CD8-positive, alpha-beta memory T cell (primary cell): Measurements from ENCODE around the gene GIMAP2. TPM values are rescaled to one million over a fixed set of nuclear protein-coding genes. Genes with fewer than 3 reads are reported as not detected.
"Not testable (repeated sequence)": the region's sequence is repeated elsewhere in the genome, so short reads cannot be mapped to it uniquely, and the experiment has no call there.

Experiments used
- CTCF ChIA-PET: fragments of 350-600 bp; sonication (Branson Sonifier 250); formaldehyde crosslinking; loops from one replicate; lab custom pipeline; 2021; ENCODE audit warnings: antibody characterized with exemption; lab: Charles Lee
- POLR2A ChIA-PET: fragments of 350-600 bp; sonication (Branson Sonifier 250); formaldehyde crosslinking; loops from one replicate; lab custom pipeline; 2021; ENCODE audit warnings: antibody characterized with exemption; lab: Charles Lee
- DNase-seq, 5 donors: peaks; one replicate each; pipeline versions ENCODE4 v3.0.0 to v3.0.0-alpha.2; 2020 to 2022; ENCODE audit warnings: mixed read lengths in 1 of 5
- H3K27ac ChIP-seq: one replicate; pipeline ENCODE4 v1.7.0; 2013; ENCODE audit warnings: low read depth, mild to moderate bottlenecking, low read length, moderate library complexity
- H3K27me3 ChIP-seq: 2 replicates; pipeline ENCODE4 v1.7.0; 2013; ENCODE audit warnings: low read length, mild to moderate bottlenecking; ENCODE audit not compliant: insufficient read depth, poor library complexity, severe bottlenecking
- H3K36me3 ChIP-seq: 2 replicates; pipeline ENCODE4 v1.7.0; 2013; ENCODE audit warnings: mild to moderate bottlenecking, low read length, moderate library complexity; ENCODE audit not compliant: insufficient read depth
- H3K4me1 ChIP-seq: 2 replicates; pipeline ENCODE4 v1.7.0; 2013; ENCODE audit warnings: mild to moderate bottlenecking, low read length, moderate library complexity; ENCODE audit not compliant: insufficient read depth
- H3K4me3 ChIP-seq: 2 replicates; pipeline ENCODE4 v1.7.0; 2013; ENCODE audit warnings: mild to moderate bottlenecking, low read length
- H3K9me3 ChIP-seq: 2 replicates; pipeline ENCODE4 v1.7.0; 2013; ENCODE audit warnings: mild to moderate bottlenecking, low read length
- H3K27ac Mint-ChIP-seq, 8 donors: one replicate each; pipeline ENCODE4 v1.8.0; 2020 to 2021; ENCODE audit warnings: mixed read lengths in 8 of 8, mild to moderate bottlenecking in 6 of 8, inconsistent platforms in 3 of 8, moderate library complexity in 3 of 8
- H3K27me3 Mint-ChIP-seq, 2 donors: one replicate each; pipeline ENCODE4 v1.8.0; 2020 to 2021; ENCODE audit warnings: mixed read lengths in 2 of 2, mild to moderate bottlenecking in 1 of 2, moderate library complexity in 1 of 2
- H3K36me3 Mint-ChIP-seq, 3 donors: one replicate each; pipeline ENCODE4 v1.8.0; 2020 to 2021; ENCODE audit warnings: mixed read lengths in 3 of 3, inconsistent platforms in 1 of 3, mild to moderate bottlenecking in 1 of 3
- H3K4me1 Mint-ChIP-seq, 3 donors: one replicate each; pipeline ENCODE4 v1.8.0; 2020 to 2021; ENCODE audit warnings: mixed read lengths in 3 of 3, inconsistent platforms in 1 of 3, mild to moderate bottlenecking in 1 of 3
- H3K4me3 Mint-ChIP-seq, 7 donors: one replicate each; pipeline ENCODE4 v1.8.0; 2020 to 2021; ENCODE audit warnings: mixed read lengths in 7 of 7, mild to moderate bottlenecking in 6 of 7, moderate library complexity in 4 of 7, inconsistent platforms in 2 of 7
- H3K9me3 Mint-ChIP-seq, 5 donors: one replicate each; pipeline ENCODE4 v1.8.0; 2020 to 2022; ENCODE audit warnings: mixed read lengths in 5 of 5, mild to moderate bottlenecking in 3 of 5, moderate library complexity in 2 of 5, inconsistent platforms in 1 of 5
- polyA plus RNA-seq: library from polyadenylated mRNA; unstranded; fragments of 300-500 nt; fragmentation: Illumina TruSeq; gene quantifications from one replicate; pipeline ENCODE4 v1.2.3, GENCODE V29; 2021
- total RNA-seq, 2 experiments: library from RNA; stranded (reverse); gene quantifications; one replicate each; pipeline ENCODE4 v1.2.3, GENCODE V29; 2021

The GIMAP2 gene
- total and polyA plus RNA-seq, 3 experiments from 2014 or later, result 40.4 to 88.0 (median 42.9) TPM

DNA sequence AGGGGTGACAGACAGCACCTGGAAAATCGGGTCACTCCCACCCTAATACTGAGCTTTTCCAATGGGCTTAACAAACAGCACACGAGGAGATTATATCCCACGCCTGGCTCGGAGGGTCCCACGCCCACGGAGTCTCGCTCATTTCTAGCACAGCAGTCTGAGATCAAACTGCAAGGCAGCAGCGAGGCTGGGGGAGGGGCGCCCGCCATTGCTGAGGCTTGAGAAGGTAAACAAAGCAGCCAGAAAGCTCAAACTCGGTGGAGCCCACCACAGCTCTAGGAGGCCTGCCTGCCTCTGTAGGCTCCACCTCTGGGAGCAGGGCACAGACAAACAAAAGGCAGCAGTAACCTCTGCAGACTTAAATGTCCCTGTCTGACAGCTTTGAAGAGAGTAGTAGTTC lies 6.9 kb upstream of the GIMAP2 start:
- peaks cover 48% of the 10 kb centered on the region for H3K4me1 ChIP-seq
- peak overlapping the region; percentile 40 to 72 (median 47) for H3K4me3 Mint-ChIP-seq
- peaks cover 4 to 55% (median 36%) of the 10 kb centered on the region in 5 donors for H3K9me3 Mint-ChIP-seq
- H3K27me3 Mint-ChIP-seq, DNase-seq, H3K9me3 ChIP-seq, H3K27ac ChIP-seq, H3K36me3 ChIP-seq, H3K27me3 ChIP-seq: not testable (repeated sequence)
- CTCF ChIA-PET, result interaction anchor here (0.8 to 1.4 kb wide), 4 partner anchors 9 to 230 kb away, joined by 3 read pairs; no protein-coding TSS in a partner anchor
- peaks cover 5 to 51% (median 38%) of the 10 kb centered on the region in 3 donors for H3K36me3 Mint-ChIP-seq
- POLR2A ChIA-PET, result interaction anchor here (0.6 kb wide), 1 partner anchor 196 kb away, joined by 5 read pairs; no protein-coding TSS in a partner anchor
- peaks cover 77 to 93% (median 92%) of the 10 kb centered on the region in 3 donors for H3K4me1 Mint-ChIP-seq
- H3K27ac Mint-ChIP-seq, result peak overlapping the region; percentile 77 to 100 (median 86)
- peak overlapping the region; percentile 26 for H3K4me3 ChIP-seq

DNA sequence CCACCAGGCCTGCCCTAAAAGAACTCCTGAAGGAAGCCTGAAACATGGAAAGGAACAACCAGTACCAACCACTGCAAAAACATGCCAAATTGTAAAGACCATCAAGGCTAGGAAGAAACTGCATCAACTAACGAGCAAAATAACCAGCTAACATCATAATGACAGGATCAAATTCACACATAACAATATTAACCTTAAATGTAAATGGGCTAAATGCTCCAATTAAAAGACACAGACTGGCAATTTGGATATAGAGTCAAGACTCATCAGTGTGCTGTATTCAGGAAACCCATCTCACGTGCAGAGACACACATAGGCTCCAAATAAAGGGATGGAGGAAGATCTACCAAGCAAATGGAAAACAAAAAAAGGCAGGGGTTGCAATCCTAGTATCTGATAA lies 5.1 kb upstream of the GIMAP2 start:
- H3K9me3 ChIP-seq, H3K27ac ChIP-seq, H3K27me3 ChIP-seq, POLR2A ChIA-PET, DNase-seq, H3K27me3 Mint-ChIP-seq, H3K36me3 ChIP-seq, H3K4me3 ChIP-seq, CTCF ChIA-PET: not testable (repeated sequence)
- Mint-ChIP-seq H3K36me3 (peaks cover 5 to 52% (median 39%) of the 10 kb centered on the region in 3 donors), H3K4me3 (peak overlapping the region in 4 of 7 donors; percentile 39 to 73 (median 70)), H3K9me3 (peaks cover 4 to 49% (median 30%) of the 10 kb centered on the region in 5 donors), H3K4me1 (peaks cover 87 to 99% (median 97%) of the 10 kb centered on the region in 3 donors), H3K27ac (peak overlapping the region in 5 of 8 donors; percentile 64 to 100 (median 89))
- H3K4me1 ChIP-seq, result peaks cover 55% of the 10 kb centered on the region

DNA sequence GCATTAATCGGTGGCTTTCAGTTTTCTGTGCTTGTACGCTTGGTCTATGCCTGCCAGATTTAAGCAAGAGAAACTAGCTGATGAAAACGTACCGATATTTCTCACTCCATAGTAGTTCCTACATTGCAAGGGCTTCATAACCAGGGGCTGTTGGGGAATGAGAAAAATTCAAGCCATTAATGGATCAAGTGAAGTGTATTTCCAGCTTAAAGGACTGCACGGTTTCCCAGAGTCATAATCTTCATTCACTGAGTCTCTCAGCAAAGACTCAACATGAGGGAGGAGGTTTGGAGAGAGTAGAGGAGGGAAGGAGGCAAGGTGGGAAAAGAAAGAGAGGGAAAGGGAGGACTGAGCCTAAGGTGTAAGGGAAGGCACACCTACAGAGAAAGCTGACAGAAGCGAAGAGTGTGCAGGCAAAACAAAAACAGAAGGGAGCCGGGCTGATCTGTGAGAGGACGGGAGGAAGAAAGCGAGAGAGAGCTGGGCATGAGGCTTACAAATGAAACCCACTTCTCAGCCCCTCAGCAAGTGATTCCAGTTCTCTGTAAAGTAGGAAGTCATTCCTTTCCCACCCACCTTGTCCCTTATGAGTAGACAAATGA lies 625 bp downstream of the GIMAP2 start:
- H3K9me3 ChIP-seq, result peaks cover 15% of the 10 kb centered on the region
- H3K4me1 ChIP-seq, result peaks cover 59% of the 10 kb centered on the region
- Mint-ChIP-seq H3K4me1 (peaks cover 75 to 93% (median 83%) of the 10 kb centered on the region in 3 donors), H3K36me3 (peaks cover 41 to 72% (median 70%) of the 10 kb centered on the region in 3 donors), H3K27ac (peak overlapping the region; percentile 93 to 100 (median 97)), H3K27me3 (no peaks in the 10 kb centered on the region), H3K4me3 (peak overlapping the region; percentile 94 to 100 (median 97)), H3K9me3 (peaks cover 18 to 52% (median 43%) of the 10 kb centered on the region in 5 donors)
- ChIA-PET CTCF (interaction anchor here (0.5 to 2.9 kb wide), 16 partner anchors 9 to 237 kb away, joined by 3 to 14 read pairs (median 4); partner anchors contain the start of genes GIMAP1, GIMAP4, GIMAP6 and GIMAP8), POLR2A (interaction anchor here (0.7 to 4.4 kb wide), 11 partner anchors 18 to 233 kb away, joined by 3 to 17 read pairs (median 3); partner anchors contain the start of genes GIMAP1, GIMAP4 and GIMAP6)
- peaks cover 30% of the 10 kb centered on the region for H3K36me3 ChIP-seq
- no peak for DNase-seq
- H3K4me3 ChIP-seq, result peak overlapping the region; percentile 79
- peak overlapping the region; percentile 60 for H3K27ac ChIP-seq
- no peaks in the 10 kb centered on the region for H3K27me3 ChIP-seq

DNA sequence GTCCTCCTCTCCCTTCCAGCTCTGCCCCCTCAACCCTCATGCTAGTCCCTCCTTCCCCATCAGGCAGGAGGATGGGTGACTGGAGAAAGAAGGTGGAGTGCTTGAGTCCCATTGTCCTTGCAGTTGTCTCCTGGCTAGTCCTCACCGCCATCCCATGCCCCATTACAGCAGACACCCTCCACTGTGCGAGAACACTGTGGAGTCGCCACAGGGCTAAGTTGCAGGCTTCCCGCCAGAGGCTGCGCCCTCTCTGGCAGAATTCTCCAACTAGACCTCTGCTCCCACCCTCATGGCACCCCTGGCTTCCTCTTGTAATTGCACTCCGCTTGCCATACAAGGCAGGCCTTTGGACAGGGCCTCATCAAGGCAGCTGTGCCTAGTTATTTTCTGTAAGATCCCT lies 3.1 kb downstream of the GIMAP2 start:
- POLR2A ChIA-PET, result interaction anchor here (4.4 kb wide), 1 partner anchor 27 kb away, joined by 17 read pairs; the partner anchor contains the start of gene GIMAP1

DNA sequence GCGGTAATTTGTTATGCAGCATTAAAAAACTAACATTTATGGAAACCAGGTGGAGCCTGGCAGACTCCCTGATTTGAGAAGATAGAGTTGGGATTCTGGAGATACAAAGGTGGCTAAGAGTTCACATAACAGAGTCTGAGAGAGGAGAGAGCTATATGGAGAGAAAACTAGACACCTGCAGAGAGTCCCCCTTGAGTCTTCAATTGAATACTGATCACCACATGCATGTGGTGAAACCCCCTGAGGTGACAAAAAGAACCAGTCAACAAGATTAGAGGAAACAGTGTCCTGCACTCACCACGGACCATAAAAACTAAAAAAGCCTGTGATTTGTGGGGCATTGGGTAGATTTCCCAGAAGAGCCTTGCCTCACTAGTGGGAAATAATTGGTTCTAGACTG lies 10.1 kb downstream of the GIMAP2 start:
- Histone ChIP-seq H3K9me3 (peaks cover 53% of the 10 kb centered on the region), H3K4me1 (peaks cover under 1% of the 10 kb centered on the region), H3K36me3 (peaks cover 19% of the 10 kb centered on the region), H3K27ac (no peak overlapping the region), H3K27me3 (no peaks in the 10 kb centered on the region), H3K4me3 (no peak overlapping the region)
- CTCF ChIA-PET, result interaction anchor here (1.8 kb wide), 1 partner anchor 20 kb away, joined by 4 read pairs; the partner anchor contains the start of gene GIMAP1
- Mint-ChIP-seq H3K9me3 (peaks cover 56 to 91% (median 89%) of the 10 kb centered on the region in 5 donors), H3K4me3 (peak overlapping the region in 1 of 7 donors; percentile 9), H3K27ac (peak overlapping the region in 1 of 8 donors; percentile 21), H3K36me3 (peaks cover 33 to 87% (median 68%) of the 10 kb centered on the region in 3 donors), H3K27me3 (no peaks in the 10 kb centered on the region), H3K4me1 (peaks cover 14 to 24% (median 20%) of the 10 kb centered on the region in 3 donors)
- POLR2A ChIA-PET, result interaction anchor here (0.7 kb wide), 1 partner anchor 54 kb away, joined by 3 read pairs; no protein-coding TSS in a partner anchor
- no peak for DNase-seq

More for the DNA sequence above, 3.1 kb downstream of the GIMAP2 start:
- peak overlapping the region; percentile 82 to 100 (median 96) for H3K27ac Mint-ChIP-seq
- Histone ChIP-seq H3K9me3 (peaks cover 29% of the 10 kb centered on the region), H3K36me3 (peaks cover 44% of the 10 kb centered on the region), H3K27me3 (no peaks in the 10 kb centered on the region), H3K4me3 (peak overlapping the region; percentile 64), H3K27ac (no peak overlapping the region), H3K4me1 (peaks cover 51% of the 10 kb centered on the region)
- no peaks in the 10 kb centered on the region for H3K27me3 Mint-ChIP-seq
- no peak for DNase-seq
- CTCF ChIA-PET, result interaction anchor here (1.2 kb wide), 1 partner anchor 237 kb away, joined by 3 read pairs; no protein-coding TSS in a partner anchor
- H3K4me3 Mint-ChIP-seq, result peak overlapping the region; percentile 94 to 100 (median 97)
- H3K36me3 Mint-ChIP-seq, result peaks cover 45 to 79% (median 73%) of the 10 kb centered on the region in 3 donors
- peaks cover 60 to 79% (median 77%) of the 10 kb centered on the region in 3 donors for H3K4me1 Mint-ChIP-seq
- peaks cover 22 to 53% (median 52%) of the 10 kb centered on the region in 5 donors for H3K9me3 Mint-ChIP-seq

DNA sequence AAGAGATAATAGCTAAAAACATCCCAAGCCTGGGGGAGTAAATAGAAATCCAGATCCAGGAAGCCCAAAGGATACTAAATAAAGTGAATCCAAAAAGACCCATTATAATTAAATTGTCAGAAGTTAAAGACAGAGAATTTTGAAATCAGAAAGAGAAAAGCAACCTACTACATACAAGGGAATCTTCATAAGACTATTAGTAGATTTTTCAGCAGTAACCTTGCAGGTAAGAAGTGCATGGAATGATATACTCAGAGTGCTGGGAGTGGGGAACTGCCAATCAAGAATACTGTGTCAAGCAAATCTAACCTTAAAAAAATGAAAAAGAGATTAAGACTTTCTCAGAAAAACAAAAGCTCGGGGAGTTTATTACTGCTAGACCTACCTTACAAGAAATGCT lies 17.7 kb downstream of the GIMAP2 start:
- Mint-ChIP-seq H3K4me3 (no peak overlapping the region), H3K27ac (peak overlapping the region in 1 of 8 donors; percentile 23), H3K4me1 (peaks cover 8 to 20% (median 12%) of the 10 kb centered on the region in 3 donors), H3K9me3 (peaks cover 58 to 89% (median 86%) of the 10 kb centered on the region in 5 donors), H3K27me3 (no peaks in the 10 kb centered on the region), H3K36me3 (peaks cover 19 to 82% (median 46%) of the 10 kb centered on the region in 3 donors)
- POLR2A ChIA-PET, result interaction anchor here (0.6 kb wide), 1 partner anchor 139 kb away, joined by 3 read pairs; no protein-coding TSS in a partner anchor
- CTCF ChIA-PET, result interaction anchor here (1.2 to 3.0 kb wide), 4 partner anchors 12 to 254 kb away, joined by 3 to 13 read pairs (median 4); partner anchors contain the start of gene GIMAP1
- Histone ChIP-seq H3K27me3 (no peaks in the 10 kb centered on the region), H3K36me3 (no peaks in the 10 kb centered on the region), H3K27ac (no peak overlapping the region), H3K4me1 (no peaks in the 10 kb centered on the region), H3K9me3 (peaks cover 38% of the 10 kb centered on the region), H3K4me3 (no peak overlapping the region)
- no peak for DNase-seq

DNA sequence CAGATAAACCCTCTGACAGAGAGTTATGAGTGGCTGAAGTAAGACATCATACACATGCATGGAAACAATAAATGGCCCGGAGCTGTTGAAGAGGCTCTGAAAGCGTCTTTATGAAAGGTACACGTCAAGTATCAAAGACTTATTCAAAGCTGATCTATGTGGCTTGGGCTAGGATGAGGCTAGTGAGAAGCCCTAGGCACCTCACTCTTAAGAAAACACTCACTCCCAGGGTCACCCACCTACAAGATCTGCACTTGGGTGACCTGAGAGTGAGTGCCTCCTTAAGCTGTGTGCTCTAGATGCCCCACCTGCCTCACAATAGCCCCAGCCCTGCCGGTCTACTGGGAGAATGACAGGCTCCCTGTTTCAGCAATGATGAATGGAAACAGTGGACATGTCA lies 29.8 kb downstream of the GIMAP2 start:
- CTCF ChIA-PET, result interaction anchor here (0.6 to 4.1 kb wide), 22 partner anchors 11 to 270 kb away, joined by 3 to 33 read pairs (median 5); partner anchors contain the start of genes GIMAP2, GIMAP4, GIMAP5 and GIMAP6
- H3K27ac Mint-ChIP-seq, result peak overlapping the region; percentile 84 to 99 (median 98)
- peak overlapping the region; percentile 79 for H3K27ac ChIP-seq
- peaks cover 7 to 16% (median 15%) of the 10 kb centered on the region in 5 donors for H3K9me3 Mint-ChIP-seq
- peak overlapping the region; percentile 77 for H3K4me3 ChIP-seq
- peaks cover 40% of the 10 kb centered on the region for H3K4me1 ChIP-seq
- H3K4me3 Mint-ChIP-seq, result peak overlapping the region; percentile 94 to 100 (median 100)
- peaks cover 9% of the 10 kb centered on the region for H3K36me3 ChIP-seq
- POLR2A ChIA-PET, result interaction anchor here (0.6 to 3.7 kb wide), 11 partner anchors 16 to 266 kb away, joined by 3 to 17 read pairs (median 5); partner anchors contain the start of genes GIMAP2 and GIMAP5
- peaks cover 53 to 69% (median 68%) of the 10 kb centered on the region in 3 donors for H3K4me1 Mint-ChIP-seq
- peaks cover 29 to 49% (median 47%) of the 10 kb centered on the region in 3 donors for H3K36me3 Mint-ChIP-seq
- peaks cover 8% of the 10 kb centered on the region for H3K9me3 ChIP-seq
- no peaks in the 10 kb centered on the region for H3K27me3 ChIP-seq
- no peaks in the 10 kb centered on the region for H3K27me3 Mint-ChIP-seq
- peak in 1 of 5 donors; percentile 50 for DNase-seq
